HG03442 (cell line): ENCODE data around the gene VIP.
"Not testable (repeated sequence)": the region's sequence is repeated elsewhere in the genome, so short reads cannot be mapped to it uniquely, and the experiment has no call there.

Experiments used
- ATAC-seq: cut with Tn5 transposase; IDR thresholded peaks from one replicate; pipeline ENCODE4 v1.9.1; 2021; ENCODE audit warnings: mild to moderate bottlenecking, moderate library complexity; ENCODE audit not compliant: unreplicated experiment

The VIP gene

DNA sequence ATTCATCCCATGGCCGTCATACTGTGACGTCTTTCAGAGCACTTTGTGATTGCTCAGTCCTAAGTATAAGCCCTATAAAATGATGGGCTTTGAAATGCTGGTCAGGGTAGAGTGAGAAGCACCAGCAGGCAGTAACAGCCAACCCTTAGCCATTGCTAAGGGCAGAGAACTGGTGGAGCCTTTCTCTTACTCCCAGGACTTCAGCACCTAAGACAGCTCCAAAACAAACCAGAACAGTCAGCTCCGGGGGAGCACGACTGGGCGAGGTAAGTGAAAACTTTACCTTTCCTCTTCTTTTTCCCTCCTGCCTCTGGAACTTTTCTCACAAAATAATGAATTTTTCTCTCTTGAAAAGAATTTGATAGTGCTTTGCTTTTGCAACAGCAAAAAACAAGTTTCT lies at the start of gene VIP:
VIP (plus strand) TSS at position 104 of the 400 bp plus-strand sequence. CDS start 1,381 bp downstream, outside the sequence.
- no peak for ATAC-seq

DNA sequence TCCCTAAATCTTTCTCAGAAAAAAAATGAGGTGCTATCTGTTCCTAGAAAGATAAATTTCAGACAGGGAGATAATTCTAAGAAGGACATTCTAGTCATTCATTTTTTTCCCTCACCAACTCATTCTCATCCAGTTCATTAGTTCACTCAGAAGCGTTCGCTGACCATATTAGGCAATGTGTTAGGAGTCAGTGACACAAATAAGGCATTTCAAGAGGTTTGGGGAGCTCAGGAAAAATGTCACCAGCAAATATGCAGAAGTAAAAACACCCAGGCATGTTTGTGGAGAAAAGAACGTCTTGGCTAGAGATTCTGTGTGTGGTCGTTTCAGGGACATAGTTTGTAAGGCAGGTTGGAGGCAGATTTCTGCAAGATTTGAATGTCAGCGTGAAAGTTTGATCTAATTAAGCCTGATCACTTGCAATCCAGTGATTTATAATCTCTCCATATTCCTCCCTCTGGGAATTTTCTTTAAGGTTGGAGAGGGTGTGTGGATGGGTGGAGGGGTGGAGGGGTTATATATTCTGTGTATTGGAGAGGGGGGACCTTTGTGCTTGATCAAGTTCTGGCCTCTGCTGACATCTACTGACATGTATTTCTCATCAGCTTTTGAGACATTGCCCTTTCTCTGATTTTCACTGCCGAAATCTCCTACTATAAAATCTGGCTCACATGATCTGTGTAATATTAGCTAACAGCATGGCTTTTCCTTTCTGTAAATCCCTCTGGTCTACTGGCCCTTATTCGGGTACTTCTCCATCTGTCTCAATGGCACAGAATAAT lies 49.3 kb upstream of the VIP start:
- no peak for ATAC-seq

DNA sequence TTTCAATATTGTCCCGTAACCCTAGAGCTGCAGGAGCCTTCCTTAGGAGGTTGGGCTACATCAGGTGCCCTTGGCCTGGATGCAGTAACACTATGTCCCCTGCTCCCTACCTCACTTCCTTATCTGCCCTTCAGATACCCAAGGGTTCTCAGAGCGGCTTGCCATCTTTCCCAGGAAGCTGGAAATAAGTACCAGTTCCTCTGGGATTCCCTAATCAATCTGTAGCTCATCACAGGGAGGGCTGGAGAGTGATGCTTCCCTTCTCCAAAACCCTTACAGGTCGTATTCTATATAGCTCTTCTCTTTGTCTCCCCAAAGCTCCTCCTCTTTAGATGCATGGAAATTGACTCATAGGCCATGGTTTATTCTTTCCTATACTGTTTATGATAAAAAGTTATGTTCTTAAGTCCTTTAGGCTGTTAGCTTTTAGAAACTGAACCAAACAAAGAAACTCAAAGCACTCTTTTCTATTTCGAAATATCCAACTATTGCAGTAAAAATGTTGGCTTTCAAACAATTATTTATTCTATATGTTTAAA lies 48.7 kb upstream of the VIP start:
- ATAC-seq: no peak

DNA sequence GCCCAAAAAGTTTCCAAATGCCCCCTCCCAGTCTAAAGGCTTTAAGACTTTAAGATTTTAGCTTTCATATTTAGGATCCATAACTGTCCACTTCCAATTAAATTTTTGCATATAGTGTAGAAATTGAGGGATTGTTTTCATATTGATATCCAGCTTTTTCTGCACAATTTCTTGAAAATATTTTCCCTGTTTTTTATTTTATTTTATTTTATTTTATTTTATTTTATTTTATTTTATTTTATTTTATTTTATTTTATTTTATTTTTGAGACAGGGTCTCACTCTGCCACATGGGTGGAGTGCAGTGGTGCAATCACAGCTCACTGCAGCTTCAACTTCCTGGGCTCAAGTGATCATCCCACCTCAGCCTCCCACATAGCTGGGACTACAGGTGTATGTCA lies 46.8 kb upstream of the VIP start:
- ATAC-seq: not testable (repeated sequence)

DNA sequence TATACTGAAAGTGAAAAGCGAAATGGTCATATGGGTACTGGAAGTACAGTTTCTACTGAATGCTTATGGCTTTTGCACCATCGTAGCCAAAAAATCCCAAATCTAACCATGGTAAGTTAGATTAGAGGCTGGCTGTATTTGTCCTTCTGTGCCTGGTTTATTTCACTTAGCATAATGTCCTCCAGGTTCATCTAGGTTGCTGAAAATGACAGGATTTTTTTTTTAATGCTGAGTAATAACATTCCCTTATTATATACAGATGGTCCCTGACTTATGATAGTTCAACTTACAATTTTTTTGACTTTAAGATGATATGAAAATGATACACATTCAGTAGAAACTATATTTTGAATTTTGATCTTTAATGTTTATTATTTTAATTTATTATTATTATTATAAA lies 45.3 kb upstream of the VIP start:
- no peak for ATAC-seq

DNA sequence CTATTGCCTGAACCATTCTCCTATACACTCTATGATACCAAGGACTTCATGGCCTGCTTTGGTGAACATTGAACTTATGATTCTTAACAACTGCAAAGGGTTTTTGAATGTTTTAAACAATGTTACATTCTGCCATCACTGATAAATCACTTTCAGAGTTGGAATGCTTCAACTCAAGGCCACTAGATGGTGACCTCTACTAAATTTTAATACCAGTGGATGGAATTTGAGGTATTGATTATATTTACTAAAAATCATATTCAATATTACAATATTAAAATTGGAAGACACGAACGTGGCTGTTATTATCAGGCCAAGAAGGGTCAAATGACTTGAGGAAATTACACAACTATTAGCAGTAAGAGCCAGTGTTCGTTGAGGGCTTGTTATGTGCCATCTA lies 34.3 kb upstream of the VIP start:
- ATAC-seq: no peak

DNA sequence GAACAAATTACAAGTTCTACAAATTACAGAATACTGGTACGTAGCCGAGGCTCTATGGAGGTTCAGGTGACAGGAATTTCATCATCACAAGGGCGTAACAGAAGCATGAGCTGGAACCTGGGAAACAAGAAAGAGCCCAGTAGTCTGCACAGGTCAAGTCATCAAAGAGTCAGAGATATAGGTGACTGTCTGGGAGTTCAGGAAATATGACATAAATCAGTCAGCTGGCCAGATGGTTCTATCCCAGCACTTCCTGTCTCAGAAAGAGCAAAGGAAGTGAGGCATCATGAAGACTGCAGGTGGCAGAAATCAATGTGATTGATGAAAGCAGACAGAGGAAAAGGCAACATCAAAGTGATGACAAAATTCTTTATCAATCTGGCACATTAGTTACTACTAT lies 29.6 kb upstream of the VIP start:
- ATAC-seq: no peak

DNA sequence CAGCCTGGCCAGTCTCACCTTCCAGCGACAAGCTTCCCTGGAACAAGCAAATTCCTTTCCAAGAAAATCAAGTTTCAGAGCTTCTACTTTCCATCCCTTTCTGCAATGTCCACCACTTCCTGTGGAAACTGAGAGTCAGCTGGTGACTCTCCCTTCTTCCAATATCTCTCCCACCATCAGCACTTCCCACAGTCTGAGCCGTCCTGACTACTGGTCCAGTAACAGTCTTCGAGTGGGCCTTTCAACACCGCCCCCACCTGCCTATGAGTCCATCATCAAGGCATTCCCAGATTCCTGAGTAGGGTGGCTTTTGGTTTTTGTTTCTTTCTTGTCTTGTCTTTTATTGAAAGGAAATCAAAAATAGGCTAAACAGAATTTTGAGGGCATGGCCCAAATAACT lies 28.6 kb upstream of the VIP start:
- no peak for ATAC-seq

DNA sequence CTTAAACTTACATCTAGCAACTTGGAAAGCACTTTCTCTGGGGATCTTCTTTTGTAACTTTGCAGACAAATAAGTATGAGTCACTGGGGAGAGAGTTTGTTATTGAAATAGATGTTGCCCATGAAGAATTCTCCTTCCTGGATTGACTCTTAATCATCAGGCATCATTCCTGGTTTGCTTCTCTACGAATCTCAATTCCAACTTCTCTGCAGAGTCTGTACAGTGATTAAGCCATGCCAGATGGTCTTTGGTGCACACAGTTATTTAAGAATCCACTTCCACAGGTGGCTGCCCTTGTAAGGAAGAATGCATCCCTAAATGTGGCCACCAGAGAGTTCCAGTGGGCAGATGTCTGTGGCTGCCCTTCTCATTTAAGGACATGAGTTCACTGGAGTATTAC lies 27.2 kb upstream of the VIP start:
- ATAC-seq: no peak

DNA sequence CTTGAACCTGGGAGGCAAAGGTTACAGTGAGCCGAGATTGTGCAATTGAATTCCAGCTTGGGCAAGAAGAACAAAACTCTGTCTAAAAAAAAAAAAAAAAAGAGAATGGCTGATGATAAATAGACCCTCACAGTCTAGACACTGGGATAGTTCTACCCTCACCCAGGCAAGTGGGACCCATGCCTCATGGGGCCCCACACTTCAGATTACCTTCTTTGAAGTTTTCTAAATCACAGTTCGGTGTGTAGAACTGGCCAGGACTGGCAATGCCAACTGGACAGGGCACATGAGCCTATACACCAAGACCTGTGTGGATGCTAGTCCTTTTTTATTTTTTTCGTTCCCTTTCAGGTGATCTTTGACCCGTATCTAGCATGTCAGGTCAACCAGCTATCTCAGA lies 24.3 kb upstream of the VIP start:
- ATAC-seq: no peak

DNA sequence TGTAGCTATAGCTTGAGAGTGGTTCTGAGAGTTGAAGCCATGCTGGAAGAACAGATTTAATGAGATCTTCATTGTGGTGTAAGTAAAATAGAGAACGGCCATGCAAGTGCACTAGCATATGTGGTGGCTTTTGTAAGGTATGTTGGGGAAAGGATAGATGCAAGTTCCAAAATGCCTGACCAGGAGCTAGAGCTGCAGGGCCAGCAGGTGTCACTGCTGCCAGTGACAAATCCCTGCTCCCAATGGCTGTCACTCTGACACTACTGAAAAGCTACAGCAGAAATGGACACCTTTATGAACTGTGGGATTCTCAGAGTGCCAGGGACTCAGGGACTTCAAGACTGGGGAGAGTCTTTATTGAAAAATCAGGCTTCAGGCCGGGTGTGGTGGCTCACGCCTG lies 23.1 kb upstream of the VIP start:
- no peak for ATAC-seq

DNA sequence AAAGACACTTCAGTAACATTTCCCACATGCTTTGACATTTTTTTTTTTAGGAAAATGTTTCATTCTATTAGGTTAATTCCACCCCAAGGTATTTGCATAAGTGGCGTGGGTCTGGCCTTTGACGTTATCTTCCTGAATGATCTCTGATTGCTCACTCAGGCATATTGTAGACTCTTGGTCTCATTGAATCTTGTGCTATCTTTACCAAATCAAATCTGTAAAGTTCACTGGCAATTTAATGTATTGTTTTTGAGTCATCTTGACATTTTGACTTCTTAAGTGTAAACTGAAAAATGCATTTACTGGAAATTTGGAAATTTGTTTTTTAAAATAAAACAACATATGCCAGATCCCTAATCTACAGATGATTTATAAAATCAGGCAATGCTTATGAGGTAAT lies 16.0 kb upstream of the VIP start:
- no peak for ATAC-seq

DNA sequence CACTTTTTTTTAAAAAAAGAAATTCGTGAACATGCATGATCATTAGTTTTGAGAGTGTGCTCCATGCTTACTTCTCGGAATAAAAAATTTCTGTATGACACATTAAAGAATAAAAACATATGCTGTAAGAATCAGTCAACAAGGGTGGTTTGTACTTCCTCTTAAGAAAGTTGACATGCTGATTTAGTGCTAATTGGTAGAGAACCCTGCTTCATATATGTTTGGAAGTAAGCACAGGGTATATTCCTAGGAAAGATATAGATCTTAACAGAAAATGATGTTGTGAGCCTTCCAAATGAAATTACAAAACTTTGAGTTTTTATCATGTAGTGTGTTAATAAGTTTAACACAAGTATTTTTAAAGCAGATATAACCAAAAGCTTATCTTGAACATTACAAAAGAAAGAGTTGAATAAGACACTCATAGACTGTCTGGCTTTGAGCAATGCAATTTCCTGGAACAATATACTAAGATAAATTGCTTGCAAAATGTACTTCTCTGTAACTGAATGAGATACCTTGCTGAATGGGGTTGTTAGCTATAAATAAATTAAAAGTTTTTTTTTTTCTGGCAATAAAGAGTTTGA lies 13.8 kb upstream of the VIP start:
- ATAC-seq: no peak

DNA sequence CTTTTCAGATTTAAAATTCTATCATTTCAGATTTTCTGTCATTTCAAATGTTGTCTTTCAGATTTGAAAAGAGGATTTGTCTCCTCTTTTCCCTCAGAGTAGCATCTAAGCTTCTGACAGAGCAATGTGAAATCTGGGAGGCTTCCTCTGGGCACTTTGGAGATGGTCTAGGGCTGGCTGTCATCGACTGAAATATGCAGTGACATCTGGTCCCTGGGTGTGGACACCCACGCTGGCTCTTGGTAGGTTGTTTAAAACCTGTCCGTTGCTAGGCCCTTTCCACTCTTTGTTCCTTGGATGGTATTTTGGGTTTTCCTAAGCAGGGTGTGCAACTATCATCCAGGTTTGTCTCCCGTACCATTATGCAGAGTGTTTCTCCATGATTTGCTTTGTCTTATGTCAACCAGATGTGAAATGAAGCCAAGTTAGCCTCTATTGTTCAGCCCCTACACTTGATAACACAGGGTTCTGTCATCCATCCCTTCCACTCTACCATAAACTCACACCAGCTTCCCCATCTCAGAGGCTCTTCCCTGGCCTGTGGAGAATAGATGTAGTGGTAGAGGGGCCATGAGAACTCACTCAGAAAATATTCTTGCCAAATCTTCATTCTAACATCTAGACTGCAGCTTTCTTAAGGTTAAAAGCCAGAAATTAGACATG lies 5.0 kb upstream of the VIP start:
- no peak for ATAC-seq

DNA sequence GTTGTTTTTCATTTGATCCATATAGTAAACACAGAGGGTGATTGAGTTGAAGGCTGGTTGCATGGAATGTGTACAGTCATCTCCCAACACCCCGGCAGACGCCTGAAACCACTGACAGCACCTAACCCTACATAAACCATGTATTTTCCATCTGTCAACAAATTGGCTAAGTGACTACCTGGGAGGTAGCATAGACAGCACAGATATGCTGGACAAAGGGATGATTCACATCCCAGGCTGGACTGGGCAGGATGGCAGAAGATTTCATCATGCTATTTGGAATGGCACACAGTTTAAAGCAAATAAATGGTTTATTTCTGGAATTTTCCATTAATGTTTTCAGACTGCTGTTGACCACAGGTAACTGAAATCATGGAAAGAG lies 4.4 kb upstream of the VIP start:
- no peak for ATAC-seq

DNA sequence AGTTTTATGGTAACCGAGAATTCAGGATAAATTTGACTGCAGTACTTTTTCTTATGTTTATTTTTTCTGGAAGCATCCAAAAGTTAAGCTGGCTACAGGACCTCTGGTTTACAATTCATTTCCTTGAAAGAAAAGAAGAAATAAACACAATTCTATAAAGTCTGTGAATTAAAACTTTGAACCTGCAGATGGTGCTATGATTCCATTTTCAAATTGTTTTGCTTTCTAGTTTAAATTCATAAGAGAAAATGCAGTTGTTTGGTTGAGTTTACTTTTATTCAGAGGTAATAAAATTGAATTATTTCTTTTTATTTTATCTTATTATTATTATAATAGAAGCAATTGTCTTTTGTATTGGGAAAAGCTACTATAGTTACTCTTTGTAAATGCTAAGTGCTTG lies 1.8 kb upstream of the VIP start:
- ATAC-seq: no peak

DNA sequence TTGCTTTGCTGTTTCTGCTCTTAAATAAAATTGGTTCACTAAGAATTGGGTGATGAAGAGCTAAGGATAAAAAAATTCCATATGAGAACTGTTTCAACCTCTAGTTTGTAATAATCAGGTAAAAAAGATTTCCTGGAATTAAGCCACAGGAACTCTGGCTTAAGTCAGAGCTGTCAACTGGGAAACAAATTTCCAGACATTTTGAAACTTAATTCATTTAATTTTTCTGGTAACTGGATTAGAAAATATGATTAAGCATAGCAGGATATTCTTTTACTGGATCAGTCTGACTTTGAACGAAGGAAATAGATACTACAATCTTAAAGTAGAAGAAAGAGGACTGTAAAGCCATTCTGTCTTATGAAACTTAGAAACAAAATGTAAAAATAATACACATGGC lies 1.3 kb upstream of the VIP start:
- no peak for ATAC-seq

DNA sequence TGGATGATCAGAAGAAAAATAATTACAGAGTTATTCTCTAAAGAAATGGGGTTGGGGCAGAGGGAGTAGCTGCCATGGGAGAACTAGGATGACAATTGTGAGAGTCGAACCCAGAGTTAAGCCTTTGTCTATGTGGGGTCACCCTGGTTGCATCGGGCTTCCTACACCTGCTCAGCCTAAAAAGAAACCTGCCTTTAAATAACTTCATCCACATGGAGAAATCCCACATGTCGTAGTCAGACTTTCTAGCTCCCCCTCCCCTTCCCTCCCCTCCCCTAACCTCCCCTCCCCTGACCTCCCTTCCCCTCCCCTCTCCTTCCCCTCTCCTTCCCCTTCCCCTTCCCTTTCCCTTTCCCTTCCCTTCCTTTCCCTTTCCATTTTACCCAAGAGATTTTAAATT lies 14.7 kb downstream of the VIP start:
- no peak for ATAC-seq

DNA sequence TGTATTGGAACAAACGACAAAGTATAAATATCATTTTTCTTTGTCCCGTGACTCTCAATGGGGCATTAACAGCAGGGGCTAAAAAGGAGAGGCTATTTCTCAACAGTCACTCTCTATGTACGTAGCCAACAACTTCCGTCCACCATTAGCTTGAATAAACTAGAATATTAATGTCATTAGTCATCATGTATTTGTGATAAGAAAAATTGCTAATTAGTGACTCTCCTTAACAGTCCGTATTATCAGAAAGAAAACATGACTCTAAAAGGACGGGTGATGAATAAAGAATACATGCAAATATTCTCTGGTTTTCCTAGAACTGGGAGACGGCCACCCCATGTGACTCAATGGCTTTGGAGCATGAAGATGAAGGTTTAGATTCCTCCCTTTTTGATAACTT lies 18.6 kb downstream of the VIP start:
- ATAC-seq: no peak

DNA sequence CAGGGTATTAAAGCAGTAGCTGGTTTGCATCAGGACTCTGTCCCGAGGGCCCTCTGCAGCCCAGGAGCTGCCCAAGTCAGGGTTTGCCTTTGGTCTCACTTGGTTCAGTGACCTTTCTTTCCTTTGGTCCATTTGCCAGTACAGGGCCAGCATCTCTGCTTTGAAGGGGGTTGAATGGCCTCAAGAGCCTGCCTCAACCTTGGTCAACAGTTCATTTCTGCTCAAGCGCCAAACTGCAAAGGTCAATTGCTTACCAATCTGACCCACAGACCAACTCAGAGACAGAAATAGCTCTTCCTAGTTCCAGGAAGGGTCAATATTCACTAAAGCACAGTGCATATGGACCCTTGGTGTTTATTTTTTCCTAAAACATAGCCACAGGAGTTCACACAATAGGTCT lies 19.4 kb downstream of the VIP start:
- ATAC-seq: no peak

DNA sequence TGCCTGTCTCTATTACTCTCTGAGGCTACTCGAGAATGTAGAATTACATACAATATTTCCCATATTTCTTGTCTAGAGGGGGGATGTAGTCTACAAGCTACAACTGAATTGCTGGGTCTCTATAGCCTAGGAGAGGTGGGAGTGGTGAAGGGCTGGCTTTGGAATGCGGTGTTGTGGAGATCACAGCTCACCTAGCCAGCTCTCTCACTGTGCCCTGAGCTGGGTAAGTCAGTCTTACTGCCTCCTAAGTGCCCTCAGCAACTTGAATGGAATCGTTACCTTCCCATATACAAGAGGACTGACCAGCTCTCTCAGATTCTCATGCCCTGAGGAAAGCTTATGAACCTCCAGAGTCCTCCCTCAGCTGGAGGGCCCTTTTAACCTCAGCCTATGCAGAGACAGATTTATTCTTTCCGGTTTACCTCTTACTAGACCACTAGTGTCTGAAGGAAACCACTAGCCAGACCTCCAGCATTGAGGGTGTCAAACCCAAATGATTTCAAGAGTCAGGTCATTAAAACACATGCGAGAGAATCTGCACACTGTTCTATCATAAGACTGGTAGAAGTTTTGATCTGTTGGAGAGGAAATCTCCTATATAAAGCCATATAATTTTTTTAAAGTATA lies 20.6 kb downstream of the VIP start:
- ATAC-seq: no peak

DNA sequence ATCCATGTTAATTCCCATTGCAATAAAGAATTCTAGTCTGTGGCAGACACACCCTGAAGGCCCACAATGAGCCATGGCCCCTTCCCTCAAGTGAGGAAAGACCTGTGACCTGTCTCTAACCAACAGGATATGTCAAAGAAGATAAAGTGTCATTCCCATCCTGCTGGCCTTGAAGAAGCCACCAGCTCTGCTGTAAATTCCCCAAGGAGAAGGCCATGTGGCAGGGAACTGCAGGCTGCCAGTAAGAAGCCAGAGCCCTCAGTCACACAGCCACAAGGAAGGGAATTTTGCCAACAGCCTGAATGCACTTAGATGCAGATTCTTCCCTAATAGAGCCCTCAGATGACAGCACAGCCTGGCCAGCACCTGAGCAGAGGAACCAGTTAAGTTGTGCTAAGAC lies 24.8 kb downstream of the VIP start:
- no peak for ATAC-seq
